ENCODE results near the gene MIEN1.
"Not testable (repeated sequence)": the region's sequence is repeated elsewhere in the genome, so short reads cannot be mapped to it uniquely, and the experiment has no call there.

The MIEN1 gene

DNA sequence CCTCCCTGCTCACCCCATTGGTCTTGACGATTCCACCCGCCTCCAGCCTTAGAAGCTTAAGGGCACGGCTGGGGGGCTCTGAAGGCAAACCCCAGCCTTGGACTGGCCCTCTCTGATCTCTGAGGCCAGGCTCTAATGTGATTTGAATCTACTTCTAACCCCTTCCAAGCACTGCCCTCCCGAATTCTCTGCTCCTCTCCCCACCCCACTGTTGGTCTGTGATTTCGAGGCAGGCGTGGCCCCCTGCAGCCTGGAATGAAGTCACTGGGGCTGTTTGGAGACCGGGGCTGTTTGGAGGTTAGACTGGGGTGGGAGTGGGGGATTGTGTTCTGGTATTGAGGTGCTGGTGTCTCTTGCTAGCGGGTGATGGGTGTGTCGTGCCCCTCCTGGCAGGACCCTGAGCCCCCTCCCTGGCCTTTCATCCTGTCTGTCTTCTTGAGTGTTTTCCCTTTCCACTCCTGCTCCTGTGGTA, 9.6 kb upstream of the MIEN1 start:
- no peak for DNase-seq (ENCODE audit: low read depth in 2 of 2)

DNA sequence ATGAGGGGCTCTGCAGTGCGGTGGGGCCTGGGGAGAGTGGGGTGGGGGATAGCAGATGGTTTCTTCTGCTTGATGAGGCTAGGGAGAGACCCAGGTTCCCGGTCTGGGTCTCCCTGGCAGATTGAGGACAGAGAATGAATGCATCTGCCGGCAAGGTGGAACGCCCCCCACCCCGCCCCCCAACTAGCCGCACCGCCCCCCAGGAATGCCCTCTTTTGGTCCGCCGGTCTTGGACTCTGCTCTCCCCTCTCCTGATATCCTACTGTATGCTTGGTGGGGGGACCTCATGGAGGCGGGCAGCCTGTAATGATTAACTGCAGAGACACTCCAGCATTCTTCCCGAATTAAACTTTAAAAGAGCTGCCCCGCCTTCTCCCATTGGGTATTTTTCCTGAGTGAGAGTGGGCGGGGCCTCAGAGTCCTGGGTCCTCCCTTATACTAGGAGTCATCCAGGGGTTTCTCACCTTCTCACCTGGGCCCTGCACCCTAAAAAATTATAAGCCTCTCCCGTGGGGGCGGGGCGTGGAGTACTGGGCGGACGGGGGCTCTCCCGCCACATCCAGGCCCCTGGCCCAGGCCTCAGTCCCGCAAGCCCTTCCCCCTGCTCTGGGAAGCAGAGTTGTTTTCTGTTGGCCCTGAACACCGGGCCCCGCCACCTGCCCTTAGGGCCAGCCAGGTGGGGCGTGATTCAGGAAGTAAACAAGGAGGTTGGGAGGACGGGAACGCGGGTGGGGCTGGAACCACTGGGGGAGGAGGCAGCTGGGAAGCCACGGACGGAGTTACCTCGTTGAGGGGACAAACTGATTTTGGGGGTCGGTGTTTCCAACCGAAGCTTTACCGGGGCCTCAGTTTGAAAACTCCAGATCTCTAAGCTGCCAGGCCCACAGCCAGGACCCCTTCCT, 8.9 kb upstream of the MIEN1 start:
- DNase-seq (ENCODE audit: low read depth in 2 of 2) = no peak

DNA sequence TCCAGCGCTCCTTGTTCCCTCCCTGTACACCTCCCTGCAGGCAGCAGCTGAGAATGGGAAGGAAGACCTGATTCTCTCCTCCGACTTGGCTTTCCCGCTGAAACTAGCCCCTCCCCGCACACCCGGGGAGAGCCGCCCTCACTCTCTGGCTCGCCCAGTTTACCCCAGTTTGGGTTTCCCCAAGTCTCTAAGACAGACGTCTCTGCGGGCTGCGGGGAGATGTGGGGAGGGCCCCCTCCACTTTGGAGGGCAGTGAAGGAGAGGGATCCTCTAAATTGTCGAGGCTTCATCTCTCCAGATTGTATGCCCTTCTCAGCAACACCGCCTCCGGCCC, 8.2 kb upstream of the MIEN1 start:
- DNase-seq (ENCODE audit: low read depth in 2 of 2) = no peak

DNA sequence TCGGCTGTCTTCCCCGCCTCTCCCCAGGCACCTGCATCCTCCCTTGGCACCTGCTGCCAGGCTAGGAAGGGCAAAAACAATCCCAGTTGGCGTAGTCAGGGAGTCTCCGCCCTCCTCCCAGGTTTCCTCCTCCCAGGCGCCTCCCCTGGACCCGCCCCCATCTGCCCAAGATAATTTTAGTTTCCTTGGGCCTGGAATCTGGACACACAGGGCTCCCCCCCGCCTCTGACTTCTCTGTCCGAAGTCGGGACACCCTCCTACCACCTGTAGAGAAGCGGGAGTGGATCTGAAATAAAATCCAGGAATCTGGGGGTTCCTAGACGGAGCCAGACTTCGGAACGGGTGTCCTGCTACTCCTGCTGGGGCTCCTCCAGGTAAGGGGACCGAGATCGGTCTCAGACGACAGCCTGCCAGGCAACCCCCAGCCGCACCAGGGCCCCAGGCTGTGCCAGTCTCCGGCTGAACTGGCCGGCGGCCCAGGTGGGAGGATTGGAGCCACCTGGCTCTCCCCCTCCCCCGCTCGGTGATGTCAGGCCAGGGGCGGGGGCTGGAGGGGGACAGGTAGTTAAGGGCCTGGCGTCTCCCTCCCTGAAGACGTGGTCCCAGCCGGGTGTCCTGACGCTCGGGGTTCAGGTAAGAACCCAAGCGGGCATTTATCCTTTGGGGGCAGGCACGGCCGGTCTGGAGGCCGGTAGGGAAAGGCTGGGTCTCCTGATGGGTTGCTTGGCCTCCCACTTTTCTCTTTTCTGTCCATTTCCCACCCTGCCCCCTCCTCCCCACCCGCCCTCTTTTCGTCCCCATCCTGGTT, 7.6 kb upstream of the MIEN1 start, which contains the start of gene GRB7:
Gene GRB7 (plus strand): TSS at position 179 of the 808 bp plus-strand sequence. CDS start 4,364 bp downstream, outside the sequence.
- no peak for DNase-seq (ENCODE audit: low read depth in 2 of 2)

DNA sequence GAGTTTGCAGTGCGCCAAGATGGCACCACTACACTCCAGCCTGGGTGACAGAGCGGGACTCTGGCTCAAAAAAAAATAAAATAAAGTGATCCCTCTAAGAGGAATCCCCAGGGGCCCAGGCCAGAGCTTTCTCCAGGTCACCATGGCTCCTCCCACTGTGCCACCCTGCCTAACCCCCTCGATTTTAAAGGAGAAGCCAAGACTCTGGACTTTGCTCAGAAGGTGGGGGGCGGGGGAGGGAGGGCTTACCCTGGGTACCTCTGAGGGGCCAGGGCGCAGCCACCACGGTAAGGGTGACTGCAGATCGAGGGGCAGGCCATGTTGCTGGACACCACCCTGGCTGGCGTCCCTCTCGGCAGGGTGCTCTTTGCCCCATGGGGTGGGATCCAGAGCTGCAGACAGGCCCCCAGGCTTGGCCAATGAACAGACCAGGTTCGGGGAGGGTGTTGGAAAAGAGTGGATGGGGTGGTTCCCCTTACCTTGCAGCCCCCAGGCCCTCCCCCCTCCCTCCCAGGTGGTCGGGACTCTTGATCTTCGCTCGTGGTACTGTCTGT, 7.0 kb upstream of the MIEN1 start:
- DNase-seq (ENCODE audit: low read depth in 2 of 2) = no peak

DNA sequence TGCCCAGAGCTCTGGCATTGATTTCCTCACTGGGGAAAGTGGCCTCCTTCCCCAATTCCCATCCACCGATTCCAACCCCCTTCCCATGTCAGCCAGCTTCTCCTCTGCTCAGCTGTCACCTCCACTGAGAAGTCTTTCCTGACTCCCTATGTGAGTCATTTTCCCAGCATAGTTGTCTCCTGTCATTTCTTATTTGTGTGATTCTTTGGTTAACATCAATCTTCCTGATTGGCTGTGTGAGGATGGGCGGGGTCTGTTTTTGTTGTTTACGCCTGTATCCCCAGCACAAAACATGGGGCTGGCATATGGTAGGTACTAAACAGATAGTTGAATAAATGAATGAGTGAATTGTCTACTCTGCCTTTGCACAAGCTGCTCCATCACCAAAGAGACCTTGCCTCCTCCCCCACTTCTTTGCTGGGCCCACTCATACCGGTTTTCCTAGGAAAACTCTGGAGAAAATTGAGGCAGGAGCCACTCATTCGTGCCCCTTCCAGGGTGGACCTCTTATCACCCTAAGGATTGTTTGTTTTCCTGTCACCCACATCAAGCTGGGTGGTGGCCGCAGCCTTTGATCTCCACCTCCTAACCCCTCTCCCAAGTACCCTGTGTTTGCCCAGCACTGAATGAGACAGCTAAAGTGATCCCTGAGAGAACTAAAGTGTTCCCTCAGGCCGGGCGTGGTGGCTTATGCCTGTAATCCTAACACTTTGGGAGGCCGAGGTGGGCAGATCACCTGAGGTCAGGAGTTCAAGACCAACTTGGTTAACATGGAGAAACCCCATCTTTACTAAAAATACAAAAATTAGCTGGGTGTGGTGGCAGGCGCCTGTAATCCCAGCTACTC, 6.2 kb upstream of the MIEN1 start:
- DNase-seq (ENCODE audit: low read depth in 2 of 2) = no peak

DNA sequence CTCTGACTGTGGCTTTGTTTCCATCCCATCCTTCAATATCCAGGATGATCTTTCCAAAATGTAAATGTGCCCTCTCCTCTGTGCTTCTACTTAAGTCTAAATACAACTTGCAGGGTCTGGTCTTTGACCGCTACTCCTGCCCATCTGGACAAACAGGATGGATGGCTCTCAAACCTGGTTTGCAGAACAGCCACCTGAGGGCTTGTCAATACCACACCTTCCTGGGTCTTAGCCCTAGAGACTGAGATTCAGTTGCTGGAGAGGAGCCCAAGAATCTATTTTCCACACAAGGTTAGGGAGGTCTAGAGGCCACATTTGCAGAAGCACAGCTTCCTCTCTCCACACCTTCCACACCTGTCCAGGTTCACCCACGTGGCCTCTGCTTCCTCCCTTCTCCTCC, 5.5 kb upstream of the MIEN1 start:
- DNase-seq (ENCODE audit: low read depth in 2 of 2) = no peak

DNA sequence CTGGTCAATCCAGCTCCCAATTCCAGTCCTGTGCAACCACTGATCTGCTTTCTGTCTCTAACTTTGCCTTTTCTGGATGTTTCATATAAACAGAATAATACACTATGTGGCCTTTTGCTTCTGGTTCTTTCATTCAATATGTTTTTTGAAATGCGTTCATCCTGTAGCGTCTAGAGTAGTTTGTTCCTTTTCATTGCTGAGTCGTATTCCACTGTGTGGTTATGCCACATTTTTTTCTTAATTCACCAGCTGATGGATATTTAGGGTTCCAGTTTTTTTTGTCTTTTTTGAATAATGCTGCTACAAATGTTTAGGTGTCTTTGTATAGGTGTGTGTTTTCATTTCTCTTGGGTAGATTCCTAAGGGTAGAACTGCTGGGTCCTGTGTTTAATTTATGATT, 2.3 kb upstream of the MIEN1 start:
- no peak for DNase-seq (ENCODE audit: low read depth in 2 of 2)

DNA sequence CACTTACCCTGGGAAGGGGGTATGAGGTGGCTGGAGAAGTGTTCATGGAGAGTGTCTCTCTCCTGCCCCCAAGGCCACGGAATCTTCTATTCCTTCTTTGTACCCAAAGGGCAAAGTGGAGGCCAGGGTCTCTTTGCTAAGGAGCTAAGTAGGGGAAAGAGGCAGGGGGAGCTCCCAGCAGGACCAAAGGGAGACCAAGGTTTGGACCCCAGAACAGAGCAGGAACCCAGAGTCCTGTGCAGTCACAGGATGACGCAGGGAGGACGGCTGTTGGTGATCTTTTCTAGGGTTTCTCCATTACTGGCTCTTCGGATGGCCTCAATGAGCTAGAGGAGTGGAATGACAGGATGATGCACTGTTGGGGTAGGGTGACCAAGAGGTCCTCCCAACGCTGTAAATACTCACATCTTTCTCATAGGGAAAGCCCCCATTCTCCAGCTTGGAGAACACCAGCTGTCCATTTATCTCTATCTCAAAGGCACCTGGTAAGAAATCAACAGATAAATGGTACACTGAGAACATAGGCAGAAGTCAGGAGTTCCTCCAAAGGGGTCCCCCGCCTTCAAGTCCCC, 966 bp downstream of the MIEN1 start:
- no peak for DNase-seq (ENCODE audit: low read depth in 2 of 2)

DNA sequence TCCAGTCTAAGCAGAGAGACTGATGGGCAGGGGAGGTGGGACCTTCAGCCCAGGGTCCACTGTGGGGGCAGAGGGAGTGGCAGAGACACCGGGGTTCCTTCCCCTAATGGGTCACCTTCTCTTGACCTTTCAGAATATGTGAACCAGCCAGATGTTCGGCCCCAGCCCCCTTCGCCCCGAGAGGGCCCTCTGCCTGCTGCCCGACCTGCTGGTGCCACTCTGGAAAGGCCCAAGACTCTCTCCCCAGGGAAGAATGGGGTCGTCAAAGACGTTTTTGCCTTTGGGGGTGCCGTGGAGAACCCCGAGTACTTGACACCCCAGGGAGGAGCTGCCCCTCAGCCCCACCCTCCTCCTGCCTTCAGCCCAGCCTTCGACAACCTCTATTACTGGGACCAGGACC, 2.8 kb downstream of the MIEN1 start:
- DNase-seq (ENCODE audit: low read depth in 2 of 2) = no peak

DNA sequence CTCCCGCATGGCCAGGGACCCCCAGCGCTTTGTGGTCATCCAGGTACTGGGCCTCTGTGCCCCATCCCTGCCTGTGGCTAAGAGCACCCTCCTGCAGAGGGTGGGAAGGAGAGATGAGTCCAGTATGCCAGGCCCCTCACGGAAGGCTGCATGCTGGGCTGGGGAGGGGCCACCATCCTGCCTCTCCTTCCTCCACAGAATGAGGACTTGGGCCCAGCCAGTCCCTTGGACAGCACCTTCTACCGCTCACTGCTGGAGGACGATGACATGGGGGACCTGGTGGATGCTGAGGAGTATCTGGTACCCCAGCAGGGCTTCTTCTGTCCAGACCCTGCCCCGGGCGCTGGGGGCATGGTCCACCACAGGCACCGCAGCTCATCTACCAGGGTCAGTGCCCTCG, 3.7 kb downstream of the MIEN1 start:
- no peak for DNase-seq (ENCODE audit: low read depth in 2 of 2)

DNA sequence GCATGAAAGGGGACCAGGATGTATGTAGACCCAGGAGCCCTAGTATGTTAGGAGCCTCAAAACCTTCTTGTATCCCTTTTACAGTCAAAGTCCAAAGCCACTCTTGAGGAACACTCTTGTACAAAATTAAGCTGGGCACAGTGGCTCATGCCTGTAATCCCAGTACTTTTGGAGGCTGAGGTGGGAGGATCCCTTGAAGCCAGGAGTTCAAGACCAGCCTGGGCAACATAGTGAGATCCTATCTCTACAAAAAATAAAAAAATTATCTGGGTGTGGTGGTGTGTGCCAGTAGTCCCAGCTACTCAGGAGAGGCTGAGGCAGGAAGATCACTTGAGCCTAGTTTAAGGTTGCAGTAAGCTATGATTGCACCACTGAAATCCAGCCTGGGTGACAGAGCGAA, 4.4 kb downstream of the MIEN1 start:
- not testable (repeated sequence) for DNase-seq (ENCODE audit: low read depth in 2 of 2)

DNA sequence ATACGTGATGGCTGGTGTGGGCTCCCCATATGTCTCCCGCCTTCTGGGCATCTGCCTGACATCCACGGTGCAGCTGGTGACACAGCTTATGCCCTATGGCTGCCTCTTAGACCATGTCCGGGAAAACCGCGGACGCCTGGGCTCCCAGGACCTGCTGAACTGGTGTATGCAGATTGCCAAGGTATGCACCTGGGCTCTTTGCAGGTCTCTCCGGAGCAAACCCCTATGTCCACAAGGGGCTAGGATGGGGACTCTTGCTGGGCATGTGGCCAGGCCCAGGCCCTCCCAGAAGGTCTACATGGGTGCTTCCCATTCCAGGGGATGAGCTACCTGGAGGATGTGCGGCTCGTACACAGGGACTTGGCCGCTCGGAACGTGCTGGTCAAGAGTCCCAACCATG, 5.6 kb downstream of the MIEN1 start:
- no peak for DNase-seq (ENCODE audit: low read depth in 2 of 2)

DNA sequence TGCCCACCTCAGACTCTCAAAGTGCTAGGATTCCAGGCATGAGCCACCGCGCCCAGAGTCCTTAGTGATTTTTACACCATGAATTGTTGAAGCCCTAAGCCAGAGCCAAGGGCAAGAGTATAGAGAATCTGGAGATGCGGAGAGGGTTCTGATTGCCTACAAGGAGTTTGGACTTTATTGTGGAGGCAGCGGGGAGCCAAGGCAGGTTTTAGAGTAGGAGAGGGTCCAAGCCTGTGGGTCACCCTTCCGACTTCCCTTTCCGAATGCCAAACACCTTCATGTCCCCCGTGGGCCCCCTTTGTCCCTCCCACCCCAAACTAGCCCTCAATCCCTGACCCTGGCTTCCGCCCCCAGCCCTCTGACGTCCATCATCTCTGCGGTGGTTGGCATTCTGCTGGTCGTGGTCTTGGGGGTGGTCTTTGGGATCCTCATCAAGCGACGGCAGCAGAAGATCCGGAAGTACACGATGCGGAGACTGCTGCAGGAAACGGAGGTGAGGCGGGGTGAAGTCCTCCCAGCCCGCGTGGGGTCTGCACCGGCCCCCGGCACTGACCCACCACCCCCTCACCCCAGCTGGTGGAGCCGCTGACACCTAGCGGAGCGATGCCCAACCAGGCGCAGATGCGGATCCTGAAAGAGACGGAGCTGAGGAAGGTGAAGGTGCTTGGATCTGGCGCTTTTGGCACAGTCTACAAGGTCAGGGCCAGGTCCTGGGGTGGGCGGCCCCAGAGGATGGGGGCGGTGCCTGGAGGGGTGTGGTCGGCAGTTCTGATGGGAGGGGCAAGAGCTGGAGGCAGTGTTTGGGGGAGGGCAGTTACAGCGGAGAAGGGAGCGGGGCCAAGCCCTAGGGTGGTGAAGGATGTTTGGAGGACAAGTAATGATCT, 7.1 kb downstream of the MIEN1 start:
- no peak for DNase-seq (ENCODE audit: low read depth in 2 of 2)

DNA sequence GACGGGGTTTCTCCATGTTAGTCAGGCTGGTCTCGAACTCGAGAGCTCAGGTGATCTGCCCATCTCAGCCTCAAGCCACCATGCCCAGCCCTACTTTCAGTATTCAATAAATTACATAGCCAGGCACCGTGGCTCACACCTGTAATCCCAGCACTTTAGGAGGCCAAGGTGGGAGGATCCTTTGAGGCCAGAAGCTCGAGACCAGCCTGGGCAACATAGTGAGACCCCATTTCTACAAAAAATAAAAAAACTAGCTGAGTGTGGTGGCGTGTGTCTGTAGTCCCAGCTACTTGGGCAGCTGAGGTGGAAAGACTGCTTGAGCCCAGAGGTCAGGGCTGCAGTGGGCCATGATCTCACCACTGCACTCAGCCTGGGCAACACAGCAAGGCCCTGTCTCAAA, 8.2 kb downstream of the MIEN1 start:
- DNase-seq (ENCODE audit: low read depth in 2 of 2) = no peak

DNA sequence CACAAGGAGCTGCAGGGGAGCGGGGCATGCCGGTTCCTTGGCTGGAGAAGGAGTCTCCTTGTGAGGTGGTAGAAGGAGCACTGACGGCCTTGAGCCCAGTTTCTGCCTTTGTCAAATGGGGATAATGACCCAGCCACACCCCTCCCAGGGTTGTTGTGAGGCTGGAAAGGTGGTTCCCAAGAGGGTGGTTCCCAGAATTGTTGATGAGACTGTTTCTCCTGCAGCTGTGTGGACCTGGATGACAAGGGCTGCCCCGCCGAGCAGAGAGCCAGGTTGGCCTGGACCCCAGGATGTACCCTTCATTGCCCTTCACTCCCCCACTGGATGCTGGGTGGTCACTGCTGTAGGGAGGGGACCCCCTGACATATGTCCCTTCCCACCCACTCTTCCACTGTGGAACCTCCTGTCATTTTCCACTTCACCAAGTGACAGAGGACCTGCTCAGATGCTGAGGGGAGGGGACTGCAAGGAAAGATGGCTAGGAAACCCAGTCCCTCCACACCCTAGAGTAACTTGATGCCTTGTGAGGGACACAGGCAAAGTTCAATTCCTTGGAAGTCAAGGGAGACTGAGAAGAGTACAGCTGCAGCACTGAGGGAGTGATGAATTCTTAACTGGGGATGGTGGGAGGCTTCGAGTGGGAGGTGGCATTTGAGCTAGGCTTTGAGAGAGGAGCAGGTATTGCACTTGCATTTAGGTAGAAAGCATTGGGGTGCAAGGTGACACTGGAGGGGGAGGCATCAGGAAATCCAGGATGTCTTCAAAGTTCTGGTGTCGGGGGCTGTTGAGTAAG, 10.6 kb downstream of the MIEN1 start:
- DNase-seq (ENCODE audit: low read depth in 2 of 2) = no peak

DNA sequence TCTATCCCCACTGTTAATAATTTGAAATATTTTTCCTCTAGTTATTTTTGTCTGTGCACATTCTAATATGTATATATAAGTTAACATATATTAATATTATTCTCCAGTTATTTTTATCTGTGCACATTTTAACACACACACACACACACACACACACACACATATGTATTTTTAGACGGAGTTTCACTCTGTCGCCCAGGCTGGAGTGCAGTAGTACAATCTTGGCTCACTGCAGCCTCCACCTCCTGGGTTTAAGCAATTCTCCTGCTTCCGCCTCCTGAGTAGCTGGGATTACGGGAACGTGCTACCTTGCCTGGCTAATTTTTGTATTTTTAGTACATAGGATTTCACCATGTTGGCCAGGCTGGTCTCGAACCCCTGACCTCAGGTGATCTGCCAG, 12.7 kb downstream of the MIEN1 start:
- no peak for DNase-seq (ENCODE audit: low read depth in 2 of 2)

DNA sequence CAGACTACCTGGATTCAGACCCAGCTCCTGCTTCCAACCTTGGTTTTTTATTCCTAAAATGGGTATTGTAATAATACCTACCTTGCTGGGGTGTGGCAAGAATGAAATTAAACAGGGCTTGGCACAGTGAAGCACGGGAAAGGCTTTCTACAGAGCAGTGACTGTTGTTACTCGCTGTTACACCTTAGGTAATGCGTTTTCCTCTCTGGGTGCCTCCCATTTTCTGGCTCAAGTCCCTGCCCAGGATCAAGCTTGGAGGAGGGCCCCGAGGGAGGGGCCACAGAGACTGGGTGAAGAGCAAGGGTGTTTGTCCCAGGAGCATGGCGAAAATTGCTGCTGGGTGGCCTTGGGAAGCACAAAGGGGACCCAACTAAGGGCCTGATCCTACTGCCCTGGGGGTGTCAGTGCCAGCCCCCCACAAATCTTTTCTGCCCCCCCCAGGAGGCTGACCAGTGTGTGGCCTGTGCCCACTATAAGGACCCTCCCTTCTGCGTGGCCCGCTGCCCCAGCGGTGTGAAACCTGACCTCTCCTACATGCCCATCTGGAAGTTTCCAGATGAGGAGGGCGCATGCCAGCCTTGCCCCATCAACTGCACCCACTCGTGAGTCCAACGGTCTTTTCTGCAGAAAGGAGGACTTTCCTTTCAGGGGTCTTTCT, 13.3 kb downstream of the MIEN1 start:
- DNase-seq (ENCODE audit: low read depth in 2 of 2) = no peak
